Upper lobe of left lung (tissue), 4 donors: ENCODE data around the gene MS4A6A.

Experiments used
- CTCF ChIP-seq, 6 experiments: fragments of 450-650 bp in 4 of 6; fragments of 200-600 bp in 2 of 6; sonication (generic) in 2 of 6; IDR thresholded peaks; one replicate each; pipeline ENCODE4 v1.5.1; 2016 to 2019; ENCODE audit warnings: antibody characterized with exemption in 6 of 6
- POLR2A ChIP-seq, 4 donors: fragments of 450-650 bp; IDR thresholded peaks; one replicate each; pipeline ENCODE4 v1.5.1; 2016 to 2017; ENCODE audit warnings: antibody characterized with exemption in 4 of 4, mild to moderate bottlenecking in 2 of 4
- POLR2AphosphoS5 ChIP-seq, 2 donors: sonication (generic); formaldehyde crosslinking; IDR thresholded peaks; one replicate each; pipeline ENCODE4 v1.5.1; 2017; ENCODE audit warnings: antibody characterized with exemption in 2 of 2

- no peak for TF ChIP-seq POLR2AphosphoS5 (IDR thresholded peaks at IDR 0.05)
- TF ChIP-seq CTCF (IDR thresholded peaks at IDR 0.05): peak; percentile 69 to 81 (median 76)
- no peak for TF ChIP-seq POLR2A (IDR thresholded peaks at IDR 0.05)
These were observed 11.0 kb upstream of the MS4A6A start for GRCh38 chr11:60193687-60194433.
